Activated CD8-positive, alpha-beta T cell treated with anti-CD3 and anti-CD28 coated beads for 36 hours (primary cell): ENCODE measurements around the gene ZNF33A. TPM values are rescaled to one million over a fixed set of nuclear protein-coding genes. Genes with fewer than 3 reads are reported as not detected.

Experiments
- ATAC-seq: fragments of 200-7000 bp; cut with Tn5 transposase; one replicate; pipeline ENCODE4 v1.10.0; 2021; ENCODE audit warnings: mild to moderate bottlenecking, moderate library complexity
- CTCF ChIA-PET: fragments of 350-600 bp; sonication (Branson Sonifier 250); formaldehyde crosslinking; loops from one replicate; lab custom pipeline; 2021; ENCODE audit warnings: antibody characterized with exemption; lab: Charles Lee
- POLR2A ChIA-PET: fragments of 350-600 bp; sonication (Branson Sonifier 250); formaldehyde crosslinking; loops from one replicate; lab custom pipeline; 2021; ENCODE audit warnings: antibody characterized with exemption; lab: Charles Lee
- DNase-seq: peaks from one replicate; pipeline ENCODE4 v3.0.0-alpha.2; 2020
- H3K27ac Mint-ChIP-seq: one replicate; pipeline ENCODE4 v1.8.0; 2021; ENCODE audit warnings: mild to moderate bottlenecking, mixed read lengths
- H3K27me3 Mint-ChIP-seq: one replicate; pipeline ENCODE4 v1.8.0; 2021; ENCODE audit warnings: mixed read lengths
- H3K36me3 Mint-ChIP-seq: one replicate; pipeline ENCODE4 v1.8.0; 2021; ENCODE audit warnings: low read depth, mixed read lengths
- H3K4me1 Mint-ChIP-seq: one replicate; pipeline ENCODE4 v1.8.0; 2021; ENCODE audit warnings: low read depth, mixed read lengths
- H3K4me3 Mint-ChIP-seq: one replicate; pipeline ENCODE4 v1.8.0; 2021; ENCODE audit warnings: mild to moderate bottlenecking, moderate library complexity, mixed read lengths
- H3K9me3 Mint-ChIP-seq: one replicate; pipeline ENCODE4 v1.8.0; 2021; ENCODE audit warnings: mixed read lengths
- intact Hi-C: fragments of 100-400 bp; cut with micrococcal nuclease; formaldehyde crosslinking; loops from one replicate; pipeline ENCODE4 v1.10.0; 2022
- total RNA-seq, 2 experiments: library from RNA; stranded (reverse); gene quantifications; one replicate each; pipeline ENCODE4 v1.2.3, GENCODE V29; 2021
- TF ChIP-seq, protein P1 (sequence below): fragments of 200-600 bp; IDR thresholded peaks from one replicate; pipeline ENCODE4 v1.8.0; 2022; ENCODE audit warnings: antibody characterized with exemption, mild to moderate bottlenecking

ZNF33A gene
- total RNA-seq, 2 experiments from 2014 or later = 21.2 to 27.1 TPM

DNA sequence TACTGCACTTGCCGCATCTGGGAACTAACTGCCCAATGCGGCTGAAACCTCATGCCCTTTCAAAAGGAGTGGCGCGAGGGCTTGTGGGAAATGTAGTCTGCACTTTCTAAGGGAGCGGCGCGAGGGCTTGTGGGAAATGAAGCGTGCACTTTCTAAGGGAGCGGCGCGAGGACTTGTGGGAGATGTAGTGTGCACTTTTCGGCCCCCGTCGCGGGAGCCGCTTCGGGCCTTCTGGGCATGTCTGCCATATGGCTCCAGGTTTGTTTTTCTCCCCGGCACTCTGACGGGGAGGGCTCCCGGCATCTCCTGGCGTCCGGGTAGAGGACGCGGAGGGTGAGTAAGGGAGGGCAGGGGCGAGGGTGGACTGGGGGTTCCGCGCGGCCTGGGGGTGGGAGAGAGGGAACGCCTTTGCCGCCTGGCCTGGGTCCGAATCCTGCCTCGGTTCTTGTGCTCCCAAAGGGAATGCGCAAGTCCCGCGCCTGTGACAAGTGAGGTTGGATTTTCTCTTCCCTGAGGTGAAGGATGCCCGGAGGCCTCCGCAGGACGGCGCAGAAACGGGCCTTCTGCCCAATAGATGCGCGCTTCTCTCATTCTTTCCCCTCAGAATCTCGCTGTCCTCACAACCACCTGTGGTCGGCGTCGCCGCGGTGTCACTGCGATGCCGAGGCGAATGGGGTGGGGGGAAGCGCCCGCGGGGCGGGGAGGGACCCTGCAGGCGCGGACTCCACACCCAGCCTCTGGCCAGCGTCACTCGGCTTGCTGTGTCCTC lies 83.9 kb downstream of the ZNF33A start, which contains the start of gene ZNF37A:
Gene ZNF37A, plus strand, starts transcription at position 180 of the 769 bp plus-strand sequence. CDS start 2,281 bp downstream, outside the sequence.
- POLR2A ChIA-PET = interaction anchor here (1.1 to 1.7 kb wide), 3 partner anchors 20 to 119 kb away, joined by 3 to 6 read pairs (median 5); partner anchors contain the start of gene ZNF25
- ATAC-seq = peak; percentile 96
- TF ChIP-seq, protein P1, sequence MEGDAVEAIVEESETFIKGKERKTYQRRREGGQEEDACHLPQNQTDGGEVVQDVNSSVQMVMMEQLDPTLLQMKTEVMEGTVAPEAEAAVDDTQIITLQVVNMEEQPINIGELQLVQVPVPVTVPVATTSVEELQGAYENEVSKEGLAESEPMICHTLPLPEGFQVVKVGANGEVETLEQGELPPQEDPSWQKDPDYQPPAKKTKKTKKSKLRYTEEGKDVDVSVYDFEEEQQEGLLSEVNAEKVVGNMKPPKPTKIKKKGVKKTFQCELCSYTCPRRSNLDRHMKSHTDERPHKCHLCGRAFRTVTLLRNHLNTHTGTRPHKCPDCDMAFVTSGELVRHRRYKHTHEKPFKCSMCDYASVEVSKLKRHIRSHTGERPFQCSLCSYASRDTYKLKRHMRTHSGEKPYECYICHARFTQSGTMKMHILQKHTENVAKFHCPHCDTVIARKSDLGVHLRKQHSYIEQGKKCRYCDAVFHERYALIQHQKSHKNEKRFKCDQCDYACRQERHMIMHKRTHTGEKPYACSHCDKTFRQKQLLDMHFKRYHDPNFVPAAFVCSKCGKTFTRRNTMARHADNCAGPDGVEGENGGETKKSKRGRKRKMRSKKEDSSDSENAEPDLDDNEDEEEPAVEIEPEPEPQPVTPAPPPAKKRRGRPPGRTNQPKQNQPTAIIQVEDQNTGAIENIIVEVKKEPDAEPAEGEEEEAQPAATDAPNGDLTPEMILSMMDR = no peak
- H3K4me1 Mint-ChIP-seq = peaks cover 28% of the 10 kb centered on the region
- intact Hi-C loops = loop anchor here (1.0 kb wide), 2 partner anchors 84 to 118 kb away; partner anchors contain the start of genes ZNF25 and ZNF33A
- peak within 1 kb of the TSS; percentile 90 for H3K27ac Mint-ChIP-seq
- peak; percentile 96 for DNase-seq
- H3K27me3 Mint-ChIP-seq = no peaks in the 10 kb centered on the region
- peaks cover 5% of the 10 kb centered on the region for H3K9me3 Mint-ChIP-seq
- peak within 1 kb of the TSS; percentile 71 for H3K4me3 Mint-ChIP-seq
- CTCF ChIA-PET = interaction anchor here (0.8 to 1.6 kb wide), 3 partner anchors 117 to 145 kb away, joined by 3 to 4 read pairs (median 3); partner anchors contain the start of gene ZNF25
- peaks cover 45% of the 10 kb centered on the region for H3K36me3 Mint-ChIP-seq

- peak overlapping the region; percentile 90 for H3K27ac Mint-ChIP-seq
- no peak for ATAC-seq
- intact Hi-C loops = loop anchor here (1.0 kb wide), 2 partner anchors 85 to 119 kb away; partner anchors contain the start of genes ZNF25 and ZNF33A
- H3K9me3 Mint-ChIP-seq = peaks cover 12% of the 10 kb centered on the region
- peaks cover 52% of the 10 kb centered on the region for H3K36me3 Mint-ChIP-seq
- CTCF ChIA-PET = interaction anchor here (0.8 to 1.6 kb wide), 3 partner anchors 10 to 146 kb away, joined by 3 to 4 read pairs (median 3); partner anchors contain the start of gene ZNF25
- POLR2A ChIA-PET = interaction anchor here (1.1 to 1.7 kb wide), 3 partner anchors 19 to 119 kb away, joined by 3 to 6 read pairs (median 5); partner anchors contain the start of gene ZNF25
- TF ChIP-seq, protein P1 = no peak
- no peaks in the 10 kb centered on the region for H3K27me3 Mint-ChIP-seq
- H3K4me1 Mint-ChIP-seq = peaks cover 30% of the 10 kb centered on the region
- H3K4me3 Mint-ChIP-seq = peak overlapping the region; percentile 71
- peak; percentile 2 for DNase-seq
These were observed 84.6 kb downstream of the ZNF33A start for GRCh38 chr10:38094927-38095574.

- Mint-ChIP-seq H3K9me3 (peaks cover 63% of the 10 kb centered on the region), H3K27ac (no peak overlapping the region), H3K4me3 (no peak overlapping the region), H3K27me3 (no peaks in the 10 kb centered on the region), H3K36me3 (peaks cover 95% of the 10 kb centered on the region), H3K4me1 (peaks cover 4% of the 10 kb centered on the region)
- TF ChIP-seq, protein P1 = no peak
- intact Hi-C loops = no loop called here
- ATAC-seq (no peak), DNase-seq (no peak)
- POLR2A ChIA-PET = no interaction called here
- CTCF ChIA-PET = no interaction called here
These were observed 92.4 kb downstream of the ZNF33A start for GRCh38 chr10:38102880-38103279.

DNA sequence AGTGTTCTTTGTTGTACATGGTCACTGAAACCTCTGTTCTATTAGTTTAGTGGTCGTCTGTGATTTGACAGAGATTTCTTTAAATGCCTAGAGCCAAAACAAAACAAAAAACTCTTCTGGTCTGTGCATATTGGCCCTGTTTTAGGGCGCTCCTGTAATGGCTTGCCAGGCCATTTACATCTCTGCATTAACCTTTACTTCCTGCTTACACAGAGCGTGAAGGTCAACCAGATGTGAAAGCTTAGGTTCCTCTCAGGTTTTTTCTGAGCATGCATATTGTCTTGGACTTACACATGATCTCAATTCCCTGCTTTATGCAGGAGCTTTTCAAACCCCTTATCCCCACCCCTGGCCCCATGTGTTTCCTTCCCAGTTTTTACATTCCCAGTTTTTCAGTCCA lies 93.3 kb downstream of the ZNF33A start:
- ATAC-seq (no peak), DNase-seq (no peak)
- ChIA-PET POLR2A (no interaction called here), CTCF (no interaction called here)
- H3K4me3 Mint-ChIP-seq = no peak overlapping the region
- intact Hi-C loops = no loop called here
- H3K4me1 Mint-ChIP-seq = peaks cover 3% of the 10 kb centered on the region
- peaks cover 93% of the 10 kb centered on the region for H3K36me3 Mint-ChIP-seq
- TF ChIP-seq, protein P1 = no peak
- no peaks in the 10 kb centered on the region for H3K27me3 Mint-ChIP-seq
- H3K27ac Mint-ChIP-seq = no peak overlapping the region
- peaks cover 70% of the 10 kb centered on the region for H3K9me3 Mint-ChIP-seq
